ENCODE results near the gene ACMSD.

DNA sequence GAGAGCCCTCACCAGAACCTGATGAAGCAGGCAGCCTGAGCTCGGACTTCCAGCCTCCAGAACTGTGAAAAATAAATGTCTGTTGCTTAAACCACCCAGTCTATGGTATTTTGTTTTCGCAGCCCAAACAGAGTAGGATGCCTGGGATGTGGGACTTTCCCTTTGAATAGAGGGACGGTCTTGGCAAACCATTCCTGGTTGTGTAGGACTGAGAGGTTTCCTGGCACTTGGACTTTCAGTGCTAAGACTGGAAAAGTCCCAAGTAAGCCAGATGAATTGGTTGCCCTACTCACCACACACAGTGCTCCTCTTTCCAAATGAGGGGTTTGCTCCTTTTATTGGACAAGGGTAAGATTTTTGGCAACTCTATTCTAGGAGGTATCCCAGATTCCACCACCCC is 46.8 kb upstream of the ACMSD start:
- TF ChIP-seq POLR2AphosphoS5 (IDR thresholded peaks at IDR 0.05) (no peak), POLR2A (IDR thresholded peaks at IDR 0.05) (no peak), CTCF (IDR thresholded peaks at IDR 0.05) (no peak)

Data from transverse colon (tissue), 4 donors.